Mononuclear cell (primary cell): Measurements from ENCODE around the gene COPG1. TPM values are rescaled to one million over a fixed set of nuclear protein-coding genes. Genes with fewer than 3 reads are reported as not detected.

Source experiments
- H3K27me3 ChIP-seq: 2 replicates; pipeline ENCODE4 v1.6.0; 2011; ENCODE audit warnings: low read length, control low read depth; ENCODE audit not compliant: insufficient read depth
- H3K4me1 ChIP-seq: 2 replicates; pipeline ENCODE4 v1.5.1; 2011; ENCODE audit warnings: mild to moderate bottlenecking, low read length, control low read depth; ENCODE audit not compliant: insufficient read depth
- H3K4me3 ChIP-seq: 2 replicates; pipeline ENCODE4 v1.5.1; 2011; ENCODE audit warnings: mild to moderate bottlenecking, low read length, moderate library complexity
- H3K9me3 ChIP-seq: 2 replicates; pipeline ENCODE4 v1.5.1; 2011; ENCODE audit warnings: low read depth, mild to moderate bottlenecking, control low read depth, low read length
- total RNA-seq: library from RNA; depleted of rRNA; stranded (reverse); fragments of >200 nt; gene quantifications from one replicate; pipeline ENCODE4 v1.2.3, GENCODE V29; 2012

The COPG1 gene
- total RNA-seq, 1 donor = 61.7 TPM

DNA sequence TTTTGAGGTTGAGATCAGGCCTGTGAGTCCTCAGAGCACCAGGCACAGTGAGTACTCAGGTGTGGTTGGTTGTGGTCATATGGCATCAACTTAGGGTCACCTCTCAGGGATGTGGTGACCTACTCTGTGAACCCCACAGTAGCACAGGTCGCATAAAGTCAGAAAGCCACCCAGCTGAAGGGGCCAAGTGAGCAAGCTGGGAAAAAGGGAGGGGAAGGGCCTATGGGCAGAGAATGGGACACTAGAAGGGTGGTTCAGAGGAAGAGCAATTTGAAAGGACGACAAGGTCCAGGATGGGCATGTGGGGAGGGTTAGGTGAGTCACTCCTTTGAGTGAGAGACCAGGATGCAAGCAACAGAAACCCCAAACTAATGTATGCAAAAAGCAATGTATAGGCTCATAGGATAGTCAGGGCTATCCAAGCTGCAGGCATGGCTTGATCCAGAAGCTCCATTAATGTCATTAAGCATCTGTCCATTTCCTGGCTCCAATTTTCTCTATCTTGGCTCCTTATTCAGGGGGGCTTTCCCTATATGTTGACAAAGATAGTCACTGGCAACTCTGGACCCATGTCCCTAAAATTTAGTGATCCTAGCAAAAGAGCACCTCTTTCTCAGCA lies 62.7 kb downstream of the COPG1 start:
- Histone ChIP-seq H3K9me3 (no peaks in the 10 kb centered on the region), H3K4me3 (no peak overlapping the region), H3K4me1 (peaks cover 30% of the 10 kb centered on the region)

DNA sequence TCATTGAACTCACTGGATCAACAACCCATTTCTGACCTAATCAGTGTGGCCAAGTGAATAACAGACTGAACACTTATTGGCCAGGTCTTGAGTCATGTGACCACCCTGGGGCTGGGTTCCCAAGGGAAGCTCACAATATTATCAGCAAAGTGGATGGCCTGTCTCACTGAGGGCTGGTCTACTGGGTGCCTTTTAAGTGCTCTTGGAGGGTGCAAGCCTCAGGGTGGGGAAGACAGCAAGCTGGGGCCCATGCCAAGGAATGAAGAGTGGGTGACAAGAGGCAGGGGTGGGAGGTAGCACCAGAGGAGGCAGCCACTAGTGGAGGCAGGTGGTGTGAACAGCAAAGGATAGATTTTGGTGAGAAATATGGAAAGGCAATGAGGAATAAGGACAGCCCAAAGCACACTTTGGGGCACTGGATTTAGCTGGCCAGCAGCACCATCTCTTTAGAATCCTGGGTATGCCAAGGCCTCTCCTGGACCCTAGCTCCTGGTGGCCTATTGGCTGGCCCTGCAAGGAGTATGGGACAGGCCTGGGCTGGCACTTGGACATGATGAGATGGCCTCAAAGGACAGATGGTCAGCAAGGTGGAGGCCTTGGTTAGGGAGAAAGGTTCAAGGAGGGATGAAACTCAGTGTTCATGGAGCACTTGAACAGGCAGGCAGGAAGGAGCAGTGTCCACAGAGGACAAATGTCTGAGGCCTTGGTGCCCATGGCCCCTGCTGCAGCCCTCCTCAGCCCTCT lies 63.4 kb downstream of the COPG1 start:
- Histone ChIP-seq H3K4me1 (peaks cover 37% of the 10 kb centered on the region), H3K4me3 (no peak overlapping the region), H3K9me3 (no peaks in the 10 kb centered on the region), H3K27me3 (no peaks in the 10 kb centered on the region)

More for the DNA sequence above, 62.7 kb downstream of the COPG1 start:
- H3K27me3 ChIP-seq = no peaks in the 10 kb centered on the region

DNA sequence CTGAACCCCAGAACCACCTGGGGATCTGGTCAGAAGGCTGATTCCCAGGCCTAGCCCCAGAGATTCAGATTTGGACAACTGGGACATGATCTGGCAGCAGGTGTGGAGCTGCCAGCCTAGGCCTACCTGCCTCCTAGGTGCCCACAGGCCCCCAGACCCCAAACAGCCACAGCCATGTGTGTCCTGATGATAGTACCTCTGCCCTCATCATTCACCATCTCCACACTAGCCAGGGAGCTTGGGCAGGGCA lies 63.9 kb downstream of the COPG1 start:
- no peaks in the 10 kb centered on the region for H3K27me3 ChIP-seq
- no peaks in the 10 kb centered on the region for H3K9me3 ChIP-seq
- H3K4me3 ChIP-seq = no peak overlapping the region
- H3K4me1 ChIP-seq = peaks cover 37% of the 10 kb centered on the region

DNA sequence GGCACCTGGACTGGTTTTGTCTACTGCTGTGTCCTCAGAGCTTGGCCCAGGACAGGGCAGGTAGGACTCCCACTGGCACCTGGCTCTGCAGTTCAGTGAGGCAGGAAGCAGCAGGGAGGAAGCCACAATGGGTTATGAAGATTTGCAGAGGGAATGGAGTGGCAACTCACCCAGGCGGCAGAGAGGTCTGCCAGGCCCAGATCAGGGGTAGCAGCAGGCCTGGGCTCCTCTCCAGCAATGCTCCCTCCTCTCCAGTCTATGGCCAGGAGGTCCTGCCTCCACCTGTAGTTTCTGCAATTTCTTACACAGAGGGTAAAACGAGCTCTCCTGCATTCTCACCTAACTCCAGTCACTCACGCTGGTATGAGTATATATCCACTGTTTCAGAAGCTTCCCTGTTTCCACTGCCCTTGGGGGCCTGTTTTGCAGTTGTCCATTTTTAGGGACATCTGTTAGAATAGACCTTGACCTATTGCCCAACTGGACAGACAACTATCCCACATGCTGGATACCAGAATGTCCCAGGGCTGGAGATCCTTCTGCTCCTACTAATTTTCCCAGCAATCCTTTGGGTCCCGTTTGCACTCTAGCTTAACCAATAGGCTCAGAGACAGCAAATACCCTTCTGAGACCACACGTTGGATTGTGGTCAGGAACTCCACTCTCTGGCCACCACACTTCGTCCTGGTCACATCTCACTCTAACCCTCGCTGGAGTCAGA lies 64.4 kb downstream of the COPG1 start:
- Histone ChIP-seq H3K9me3 (no peaks in the 10 kb centered on the region), H3K4me3 (peak overlapping the region; percentile 83), H3K4me1 (peaks cover 37% of the 10 kb centered on the region), H3K27me3 (no peaks in the 10 kb centered on the region)

DNA sequence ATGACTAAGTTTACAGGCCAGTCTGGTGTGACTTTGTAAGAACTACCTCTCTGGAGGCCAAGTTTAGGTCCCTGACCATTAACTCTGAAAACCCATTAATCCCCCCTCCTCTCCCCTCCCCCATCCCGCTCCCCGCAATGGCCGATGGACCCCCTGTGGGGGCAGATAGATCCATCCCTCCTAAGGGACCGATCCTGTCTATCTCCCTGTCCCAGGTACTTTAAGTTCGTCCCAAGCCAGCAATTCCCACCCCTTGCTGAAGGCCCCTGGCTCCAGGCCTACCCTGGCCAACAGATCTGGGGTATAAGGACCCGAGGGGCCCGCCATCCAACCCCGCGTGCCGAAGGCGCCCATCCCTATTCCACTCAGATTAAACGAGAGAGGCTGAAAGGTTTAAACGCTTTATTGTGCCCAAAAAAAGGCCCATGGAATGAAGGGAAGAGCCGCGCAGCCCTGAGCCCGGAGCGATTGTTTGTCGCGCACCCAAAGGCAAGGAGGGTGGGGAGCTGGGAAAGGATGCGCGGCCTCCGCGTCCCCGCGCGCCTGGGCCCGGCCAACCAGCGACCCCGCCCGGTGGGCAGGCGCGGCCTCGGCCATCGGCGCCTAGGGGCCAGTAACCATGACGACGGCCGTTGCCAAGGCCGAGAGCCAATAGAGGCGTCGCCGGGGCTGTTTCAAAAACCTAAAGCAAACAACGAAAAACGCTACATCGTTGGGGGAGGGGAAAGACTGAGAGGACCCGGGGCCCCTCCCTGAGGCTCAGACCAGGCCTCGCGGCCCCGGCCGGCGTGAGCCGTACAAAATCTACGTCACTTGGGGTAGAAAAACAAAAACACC lies 65.2 kb downstream of the COPG1 start:
- Histone ChIP-seq H3K4me1 (peaks cover 37% of the 10 kb centered on the region), H3K27me3 (no peaks in the 10 kb centered on the region), H3K4me3 (peak overlapping the region; percentile 83), H3K9me3 (no peaks in the 10 kb centered on the region)

DNA sequence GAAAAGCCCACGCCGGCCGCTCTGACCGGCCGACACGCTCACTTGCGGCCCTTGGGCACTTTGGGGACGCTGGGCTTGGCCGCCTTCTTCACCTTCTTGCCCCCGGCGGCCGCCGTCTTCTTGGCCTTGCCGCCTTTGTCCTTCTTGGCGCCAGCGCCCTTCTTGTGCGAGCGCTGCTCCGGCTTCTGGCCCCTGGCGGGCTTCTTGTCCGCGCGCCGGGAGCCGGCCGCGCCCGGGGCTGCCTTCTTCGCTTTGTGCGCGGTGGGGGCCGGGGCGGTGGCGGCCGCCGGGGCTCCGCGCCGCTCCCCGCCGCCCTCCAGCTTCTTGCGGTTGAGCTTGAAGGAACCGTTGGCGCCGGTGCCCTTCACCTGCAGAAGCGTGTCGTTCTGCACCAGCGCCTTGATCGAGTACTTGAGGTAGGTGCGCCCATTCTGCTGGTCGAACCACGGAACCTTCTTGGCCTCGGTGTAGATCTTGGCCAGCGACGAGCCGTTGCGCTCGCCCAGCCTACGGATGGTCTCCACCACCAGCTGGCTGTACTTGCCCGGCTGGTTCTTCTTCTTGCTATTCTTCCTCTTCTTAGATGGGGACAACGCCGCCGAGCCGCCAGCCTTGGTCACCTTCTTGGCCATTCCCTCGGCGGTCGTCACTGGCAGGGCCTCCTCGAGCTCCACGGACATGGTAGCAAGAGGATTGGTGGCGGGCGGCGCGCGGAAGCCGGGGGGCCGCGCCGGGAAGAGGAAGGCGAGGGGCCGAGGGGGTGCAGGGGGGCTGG lies 66.0 kb downstream of the COPG1 start:
- Histone ChIP-seq H3K9me3 (no peaks in the 10 kb centered on the region), H3K4me3 (peak overlapping the region; percentile 83), H3K4me1 (peaks cover 34% of the 10 kb centered on the region), H3K27me3 (no peaks in the 10 kb centered on the region)

DNA sequence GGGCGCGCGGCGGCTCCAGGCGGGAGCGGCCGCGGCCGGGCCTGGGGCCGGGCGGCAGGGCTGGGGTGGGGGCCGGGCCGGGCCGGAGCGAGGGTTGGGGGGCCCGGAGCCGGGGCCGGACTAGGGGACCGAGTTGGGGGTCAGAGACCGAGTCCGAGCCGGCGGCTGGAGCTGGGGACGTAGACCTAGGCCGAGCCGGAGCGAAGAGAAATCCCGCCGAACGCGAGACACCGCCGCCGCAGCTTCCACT lies 66.5 kb downstream of the COPG1 start:
- Histone ChIP-seq H3K4me3 (peak overlapping the region; percentile 83), H3K9me3 (no peaks in the 10 kb centered on the region), H3K27me3 (no peaks in the 10 kb centered on the region), H3K4me1 (peaks cover 32% of the 10 kb centered on the region)

DNA sequence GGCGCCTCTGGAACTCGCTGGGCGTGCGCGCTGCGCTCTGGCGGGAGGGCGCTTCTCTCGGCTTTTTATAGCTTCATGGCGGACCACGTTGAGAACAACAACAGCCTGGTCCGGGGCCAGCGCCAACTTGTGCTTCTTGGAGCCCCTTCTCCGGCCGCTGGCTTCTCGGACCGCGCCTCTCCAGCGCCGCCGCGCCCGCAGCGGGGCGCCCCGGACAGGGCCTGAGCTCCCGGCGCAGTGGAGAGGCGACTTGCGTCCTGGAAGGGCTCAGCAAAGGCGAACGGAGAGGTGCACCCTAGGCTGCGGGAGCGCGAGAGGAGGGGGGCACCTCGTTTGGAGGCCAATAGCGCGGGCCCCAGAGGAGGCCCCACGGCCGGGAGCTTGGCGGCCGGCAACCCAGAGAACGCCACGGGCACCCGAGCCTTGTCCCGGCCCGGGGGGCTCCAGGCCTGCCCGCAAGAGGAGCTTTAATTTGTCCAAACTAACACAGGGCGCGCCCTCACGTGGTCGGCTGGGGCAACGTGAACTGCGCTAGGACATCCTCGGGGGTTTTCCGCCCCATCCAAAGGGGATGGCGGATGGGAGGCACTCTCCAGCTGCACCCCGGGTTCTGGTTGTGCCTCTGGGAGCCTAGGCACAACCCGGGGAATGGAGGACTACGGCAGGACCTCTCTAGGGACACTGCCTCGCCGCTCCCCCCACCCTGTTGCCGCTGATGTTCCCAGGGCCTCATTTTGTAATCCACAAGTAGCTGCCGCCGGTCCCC lies 67.0 kb downstream of the COPG1 start:
- Histone ChIP-seq H3K27me3 (no peaks in the 10 kb centered on the region), H3K4me3 (peak overlapping the region; percentile 83), H3K9me3 (no peaks in the 10 kb centered on the region), H3K4me1 (peaks cover 32% of the 10 kb centered on the region)

DNA sequence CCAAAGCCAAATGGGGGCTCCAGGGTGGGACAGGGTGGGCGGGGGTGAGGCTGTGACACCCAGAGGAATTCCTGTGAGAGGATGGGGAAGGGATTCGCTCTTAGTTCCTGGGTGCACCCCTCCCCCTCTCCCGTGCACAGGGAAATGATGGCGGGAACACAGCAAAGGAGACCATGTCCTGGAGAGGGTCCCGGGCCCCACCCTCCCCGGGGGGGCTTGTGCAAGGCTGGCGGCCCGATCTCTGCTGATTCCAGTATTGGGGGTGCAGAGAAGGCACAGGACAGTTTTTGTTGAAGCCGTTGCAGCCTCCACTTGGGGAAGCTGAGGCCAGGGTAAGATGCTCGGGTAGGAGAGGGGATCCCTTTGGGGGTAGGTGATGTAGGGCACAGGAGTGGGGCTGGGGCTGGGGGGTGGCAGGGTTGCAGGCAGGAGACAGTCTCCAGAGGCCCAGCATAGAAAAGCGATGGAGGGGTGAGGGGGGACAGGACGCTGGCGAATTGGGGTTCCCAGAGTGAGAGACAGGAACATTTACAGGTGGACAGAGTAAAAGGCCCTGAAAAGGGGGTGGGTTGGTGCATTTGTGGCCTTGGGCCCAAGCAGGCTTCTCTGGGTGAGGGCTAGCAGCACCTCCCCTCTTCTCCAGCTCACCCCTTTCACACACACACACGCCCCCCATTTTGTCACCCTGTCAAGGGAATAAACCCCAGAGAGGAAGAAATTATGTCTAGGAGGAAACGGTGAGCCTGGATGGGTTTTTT lies 67.8 kb downstream of the COPG1 start:
- H3K4me3 ChIP-seq = peak overlapping the region; percentile 83
- peaks cover 32% of the 10 kb centered on the region for H3K4me1 ChIP-seq
- no peaks in the 10 kb centered on the region for H3K27me3 ChIP-seq
- no peaks in the 10 kb centered on the region for H3K9me3 ChIP-seq

DNA sequence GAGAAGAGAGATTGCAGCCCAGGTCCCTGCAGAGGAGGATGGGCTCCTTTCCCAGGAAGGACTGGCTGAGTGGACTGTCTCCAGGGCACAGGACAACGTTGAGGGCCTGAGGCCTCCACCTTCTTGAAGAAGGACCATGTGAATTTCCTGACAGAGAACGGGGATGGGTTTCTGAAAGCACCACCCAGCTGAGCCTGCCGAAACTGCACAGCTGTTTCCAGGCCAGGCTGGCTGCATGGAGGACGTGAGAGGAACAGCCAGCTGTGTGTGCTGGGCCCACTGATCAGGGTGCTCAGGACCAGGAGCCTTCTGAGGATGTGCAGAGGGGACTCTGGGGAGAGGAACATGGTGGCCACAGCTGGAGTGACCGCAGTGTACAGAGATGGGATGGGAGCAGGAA lies 68.4 kb downstream of the COPG1 start:
- H3K27me3 ChIP-seq = no peaks in the 10 kb centered on the region
- no peak overlapping the region for H3K4me3 ChIP-seq
- no peaks in the 10 kb centered on the region for H3K9me3 ChIP-seq
- H3K4me1 ChIP-seq = peaks cover 32% of the 10 kb centered on the region

DNA sequence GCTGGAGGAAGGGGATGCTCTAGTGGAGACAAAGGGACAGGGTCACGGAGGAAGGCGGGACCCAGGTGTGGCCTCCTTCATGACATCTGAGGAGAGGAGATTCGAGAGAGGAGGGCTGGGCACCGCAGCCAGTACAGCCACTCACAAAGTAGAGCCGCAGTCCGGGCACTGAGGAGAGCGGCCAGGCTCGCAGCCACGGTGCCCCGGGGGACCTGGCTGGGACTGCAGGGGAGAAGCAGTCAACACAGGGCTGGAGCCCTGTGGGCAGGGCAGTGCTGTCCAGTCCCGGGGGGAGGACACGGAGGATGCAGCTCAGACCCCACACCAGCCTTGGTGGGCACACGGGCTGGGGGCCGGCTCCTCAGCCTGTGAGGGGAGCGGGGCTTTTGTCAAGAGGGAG lies 69.5 kb downstream of the COPG1 start:
- H3K4me3 ChIP-seq = no peak overlapping the region
- no peaks in the 10 kb centered on the region for H3K9me3 ChIP-seq
- H3K4me1 ChIP-seq = peaks cover 25% of the 10 kb centered on the region
- no peaks in the 10 kb centered on the region for H3K27me3 ChIP-seq

DNA sequence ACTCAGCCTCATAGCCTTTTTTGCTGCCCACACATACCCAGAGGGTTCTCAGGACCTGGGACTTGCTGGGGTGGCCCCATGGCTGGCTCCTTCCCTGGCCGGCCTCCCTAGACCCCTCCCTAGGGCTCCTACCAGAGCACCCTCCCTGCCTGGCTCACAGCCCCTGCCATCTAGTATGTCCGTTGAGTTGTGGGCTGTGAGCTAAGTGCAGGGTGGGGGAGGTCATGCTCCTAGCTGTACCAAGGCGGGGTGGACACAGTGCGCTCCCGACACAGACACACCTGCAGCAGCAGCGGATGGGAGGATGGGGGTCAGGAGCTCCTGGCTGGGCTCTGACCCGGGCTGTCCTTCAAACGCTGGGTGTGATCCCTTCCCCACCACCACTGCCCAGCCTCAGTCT lies 70.9 kb downstream of the COPG1 start:
- Histone ChIP-seq H3K9me3 (no peaks in the 10 kb centered on the region), H3K4me1 (peaks cover 13% of the 10 kb centered on the region), H3K27me3 (no peaks in the 10 kb centered on the region), H3K4me3 (no peak overlapping the region)

DNA sequence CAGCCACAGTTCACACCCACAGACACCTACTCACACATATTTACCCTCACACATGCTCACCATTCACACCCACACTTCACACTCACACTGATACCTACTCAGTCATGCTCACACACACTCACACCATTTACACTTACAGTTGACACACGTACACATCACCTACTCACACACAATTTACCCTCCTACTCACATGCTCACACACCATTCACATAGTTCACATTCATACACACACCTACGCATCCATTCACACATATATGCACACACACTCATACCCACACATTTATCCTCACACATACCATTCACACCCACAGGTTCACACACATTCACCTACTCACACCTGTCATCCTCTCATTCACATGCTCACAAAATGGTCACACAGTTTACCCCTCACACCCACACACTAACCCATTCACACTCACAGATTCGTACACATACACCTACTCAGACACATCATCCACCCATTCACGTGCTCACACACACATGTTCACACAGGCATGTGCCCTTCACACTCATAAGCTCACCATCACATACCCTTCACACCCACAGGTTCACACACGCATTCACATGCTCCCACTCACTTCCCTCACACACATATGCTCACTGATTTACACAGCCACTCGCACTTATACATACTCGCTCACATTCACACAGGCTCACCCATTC lies 71.5 kb downstream of the COPG1 start:
- no peaks in the 10 kb centered on the region for H3K27me3 ChIP-seq

More for the DNA sequence above, 71.5 kb downstream of the COPG1 start:
- Histone ChIP-seq H3K4me3 (no peak overlapping the region), H3K9me3 (no peaks in the 10 kb centered on the region), H3K4me1 (peaks cover 13% of the 10 kb centered on the region)
